NCI-H446 (cell line): ENCODE results near the gene SLC24A5.

Experiments
- DNase-seq, 2 experiments: peaks; one replicate each; lab custom pipeline; 2025; lab: John Stamatoyannopoulos, UW

The SLC24A5 gene

GRCh38 chr15:48112242-48112641 is 8.5 kb upstream of the SLC24A5 start:
- DNase-seq: peak; percentile 22 to 66

GRCh38 chr15:48119277-48119676 is 1.5 kb upstream of the SLC24A5 start:
- DNase-seq: no peak

- no peak for DNase-seq
These were observed 1.1 kb downstream of the SLC24A5 start for GRCh38 chr15:48121849-48122248.

GRCh38 chr15:48126667-48127355 is 6.0 kb downstream of the SLC24A5 start:
- DNase-seq: no peak

GRCh38 chr15:48131324-48131723 is 10.5 kb downstream of the SLC24A5 start:
- no peak for DNase-seq

- no peak for DNase-seq
These were observed 12.1 kb downstream of the SLC24A5 start for GRCh38 chr15:48132874-48133273.

- DNase-seq: no peak
These were observed 23.1 kb downstream of the SLC24A5 start for GRCh38 chr15:48143856-48144255.

GRCh38 chr15:48144889-48145288 is 24.1 kb downstream of the SLC24A5 start:
- no peak for DNase-seq

GRCh38 chr15:48145923-48146322 is 25.1 kb downstream of the SLC24A5 start:
- DNase-seq: no peak

GRCh38 chr15:48147358-48147757 is 26.6 kb downstream of the SLC24A5 start:
- no peak for DNase-seq

GRCh38 chr15:48149858-48150257 is 29.1 kb downstream of the SLC24A5 start:
- DNase-seq: no peak

- no peak for DNase-seq
These were observed 32.7 kb downstream of the SLC24A5 start for GRCh38 chr15:48153526-48153925.

- no peak for DNase-seq
These were observed 47.8 kb downstream of the SLC24A5 start for GRCh38 chr15:48168616-48169015.

GRCh38 chr15:48170981-48171380 is 50.2 kb downstream of the SLC24A5 start:
- no peak for DNase-seq

GRCh38 chr15:48175126-48175525 is 54.3 kb downstream of the SLC24A5 start:
- no peak for DNase-seq

- peak in 1 of 2 experiments; percentile 64 for DNase-seq
These were observed 55.3 kb downstream of the SLC24A5 start for GRCh38 chr15:48176112-48176511.

GRCh38 chr15:48176957-48177356 is 56.2 kb downstream of the SLC24A5 start:
- no peak for DNase-seq

- DNase-seq: peak; percentile 9 to 37
These were observed 56.6 kb downstream of the SLC24A5 start for GRCh38 chr15:48177383-48177765.

GRCh38 chr15:48177766-48178647 is 57.2 kb downstream of the SLC24A5 start, which contains the start of gene MYEF2:
MYEF2 (minus strand) TSS chr15:48178295; CDS start chr15:48178237, 58 bp downstream.
- peak; percentile 58 to 85 for DNase-seq

GRCh38 chr15:48178648-48178931 is 57.8 kb downstream of the SLC24A5 start:
- DNase-seq: no peak

- DNase-seq: no peak
These were observed 62.0 kb downstream of the SLC24A5 start for GRCh38 chr15:48182749-48183148.

- no peak for DNase-seq
These were observed 64.7 kb downstream of the SLC24A5 start for GRCh38 chr15:48185529-48185928.

- no peak for DNase-seq
These were observed 65.5 kb downstream of the SLC24A5 start for GRCh38 chr15:48186271-48186670.
